Measurements from ENCODE around the gene HPF1. TPM values are rescaled to one million over a fixed set of nuclear protein-coding genes. Genes with fewer than 3 reads are reported as not detected.

The HPF1 gene
- total RNA-seq, 4 donors from 2014 or later = 9.2 to 28.7 (median 23.0) TPM

Other genes starting within 250 kb of the HPF1 start
- 10 to 100 TPM in 2 of 4 donors, 1 to 10 TPM in 2; 7.0 to 13.4 (median 9.8) TPM for gene NEK1, start 145.4 kb downstream of the HPF1 start, total RNA-seq
- 10 to 100 TPM; 18.3 to 30.6 (median 30.1) TPM for gene CLCN3, start 137.4 kb downstream of the HPF1 start, total RNA-seq

Data from omental fat pad (tissue), 4 donors.